H7 (cell line): ENCODE results near the gene SPRYD3. TPM values are rescaled to one million over a fixed set of nuclear protein-coding genes. Genes with fewer than 3 reads are reported as not detected.

ENCODE experiments used
- DNase-seq: peaks from one replicate; pipeline ENCODE4 v3.0.0; 2012
- H3K27me3 ChIP-seq: 2 replicates; pipeline ENCODE4 v1.6.0; 2011; ENCODE audit warnings: mild to moderate bottlenecking, low read length; ENCODE audit not compliant: control insufficient read depth, insufficient read depth
- H3K36me3 ChIP-seq: replicated peaks from 2 replicates; pipeline ENCODE4 v1.5.1; 2011; ENCODE audit warnings: low read length; ENCODE audit not compliant: control insufficient read depth, insufficient read depth
- H3K4me3 ChIP-seq: 2 replicates; pipeline ENCODE4 v1.5.1; 2011; ENCODE audit warnings: low read depth, mild to moderate bottlenecking, control low read depth, low read length, moderate library complexity; ENCODE audit not compliant: insufficient read depth
- total RNA-seq: library from RNA; depleted of rRNA; stranded (reverse); fragments of >200 nt; shearing (Covaris generic); gene quantifications from 2 replicates; pipeline ENCODE4 v1.2.3, GENCODE V29; 2014

The SPRYD3 gene
- total RNA-seq, 1 experiment from 2014 or later = 8.7 TPM

GRCh38 chr12:53056296-53056695 is 22.9 kb downstream of the SPRYD3 start:
- H3K27me3 ChIP-seq = peaks cover 2% of the 10 kb centered on the region; the same call in 1 of the 2 replicates
- H3K4me3 ChIP-seq = no peak overlapping the region
- DNase-seq = no peak
- H3K36me3 ChIP-seq = peaks cover 4% of the 10 kb centered on the region; the same call in 1 of the 2 replicates

GRCh38 chr12:53055471-53056266 is 23.5 kb downstream of the SPRYD3 start:
- Histone ChIP-seq H3K27me3 (peaks cover 2% of the 10 kb centered on the region; the same call in 1 of the 2 replicates), H3K4me3 (no peak overlapping the region), H3K36me3 (peaks cover 4% of the 10 kb centered on the region; the same call in 1 of the 2 replicates)
- peak; percentile 21 for DNase-seq

- Histone ChIP-seq H3K27me3 (0 out of 2 replicates have a peak, but pooled peaks cover 2% of the 10 kb centered on the region), H3K4me3 (peak overlapping the region; percentile 76), H3K36me3 (peaks cover 4% of the 10 kb centered on the region; the same call in 1 of the 2 replicates)
- DNase-seq = peak; percentile 98
These were observed 24.9 kb downstream of the SPRYD3 start for GRCh38 chr12:53054112-53054878.

- H3K27me3 ChIP-seq = 0 out of 2 replicates have a peak, but pooled peaks cover 2% of the 10 kb centered on the region
- H3K4me3 ChIP-seq = peak overlapping the region; percentile 76
- DNase-seq = peak; percentile 88
- H3K36me3 ChIP-seq = peaks cover 4% of the 10 kb centered on the region; the same call in 1 of the 2 replicates
These were observed 25.7 kb downstream of the SPRYD3 start for GRCh38 chr12:53053218-53054111.

- H3K36me3 ChIP-seq = peaks cover 4% of the 10 kb centered on the region; the same call in 1 of the 2 replicates
- H3K27me3 ChIP-seq = 0 out of 2 replicates have a peak, but pooled peaks cover 2% of the 10 kb centered on the region
- peak; percentile 22 for DNase-seq
- no peak overlapping the region for H3K4me3 ChIP-seq
These were observed 26.6 kb downstream of the SPRYD3 start for GRCh38 chr12:53052419-53053217.

GRCh38 chr12:53051881-53052412 is 27.2 kb downstream of the SPRYD3 start:
- DNase-seq = no peak
- Histone ChIP-seq H3K36me3 (peaks cover 4% of the 10 kb centered on the region; the same call in 1 of the 2 replicates), H3K27me3 (no peaks in the 10 kb centered on the region), H3K4me3 (no peak overlapping the region)

- Histone ChIP-seq H3K27me3 (no peaks in the 10 kb centered on the region), H3K36me3 (peaks cover 4% of the 10 kb centered on the region; the same call in 1 of the 2 replicates), H3K4me3 (no peak overlapping the region)
- peak; percentile 26 for DNase-seq
These were observed 27.9 kb downstream of the SPRYD3 start for GRCh38 chr12:53051058-53051880.

- H3K36me3 ChIP-seq = peaks cover 4% of the 10 kb centered on the region; the same call in 1 of the 2 replicates
- peak overlapping the region; percentile 35 for H3K4me3 ChIP-seq
- no peaks in the 10 kb centered on the region; the same call in 1 of the 2 replicates for H3K27me3 ChIP-seq
- peak; percentile 13 for DNase-seq
These were observed 28.6 kb downstream of the SPRYD3 start for GRCh38 chr12:53050426-53051057.

- Histone ChIP-seq H3K36me3 (peaks cover 4% of the 10 kb centered on the region; the same call in 1 of the 2 replicates), H3K27me3 (peaks cover 3% of the 10 kb centered on the region), H3K4me3 (peak within 1 kb of the TSS; percentile 35)
- peak; percentile 87 for DNase-seq
These were observed 29.4 kb downstream of the SPRYD3 start, which contains the start of gene TNS2 for GRCh38 chr12:53049571-53050318. Gene TNS2, plus strand, starts transcription at chr12:53050065. Its CDS starts 121 bp downstream, at chr12:53050186.

GRCh38 chr12:53048780-53049401 is 30.3 kb downstream of the SPRYD3 start:
- peaks cover 7% of the 10 kb centered on the region for H3K27me3 ChIP-seq
- no peak overlapping the region for H3K4me3 ChIP-seq
- peak; percentile 79 for DNase-seq
- H3K36me3 ChIP-seq = peaks cover 4% of the 10 kb centered on the region; the same call in 1 of the 2 replicates
